Coronary artery (tissue), 2 donors: ENCODE results near the gene F2RL3.

Experiments used
- DNase-seq: peaks from one replicate; pipeline ENCODE4 v3.0.0-alpha.2; 2017; ENCODE audit warnings: low spot score
- H3K27ac ChIP-seq, 2 donors: fragments of 200-600 bp; sonication (generic); one replicate each; pipeline ENCODE4 v1.5.1; 2016 to 2019
- H3K4me3 ChIP-seq: fragments of 200-600 bp; sonication (generic); 2 replicates; pipeline ENCODE4 v1.5.1; 2016; ENCODE audit warnings: mild to moderate bottlenecking, moderate library complexity
- TF ChIP-seq, protein P1 (sequence below): fragments of 200-600 bp; sonication (generic); IDR thresholded peaks from one replicate; pipeline ENCODE4 v1.5.1; 2019; ENCODE audit warnings: antibody characterized with exemption

F2RL3 gene

GRCh38 chr19:16893686-16893989, 4.8 kb downstream of the F2RL3 start:
- TF ChIP-seq, protein P1, sequence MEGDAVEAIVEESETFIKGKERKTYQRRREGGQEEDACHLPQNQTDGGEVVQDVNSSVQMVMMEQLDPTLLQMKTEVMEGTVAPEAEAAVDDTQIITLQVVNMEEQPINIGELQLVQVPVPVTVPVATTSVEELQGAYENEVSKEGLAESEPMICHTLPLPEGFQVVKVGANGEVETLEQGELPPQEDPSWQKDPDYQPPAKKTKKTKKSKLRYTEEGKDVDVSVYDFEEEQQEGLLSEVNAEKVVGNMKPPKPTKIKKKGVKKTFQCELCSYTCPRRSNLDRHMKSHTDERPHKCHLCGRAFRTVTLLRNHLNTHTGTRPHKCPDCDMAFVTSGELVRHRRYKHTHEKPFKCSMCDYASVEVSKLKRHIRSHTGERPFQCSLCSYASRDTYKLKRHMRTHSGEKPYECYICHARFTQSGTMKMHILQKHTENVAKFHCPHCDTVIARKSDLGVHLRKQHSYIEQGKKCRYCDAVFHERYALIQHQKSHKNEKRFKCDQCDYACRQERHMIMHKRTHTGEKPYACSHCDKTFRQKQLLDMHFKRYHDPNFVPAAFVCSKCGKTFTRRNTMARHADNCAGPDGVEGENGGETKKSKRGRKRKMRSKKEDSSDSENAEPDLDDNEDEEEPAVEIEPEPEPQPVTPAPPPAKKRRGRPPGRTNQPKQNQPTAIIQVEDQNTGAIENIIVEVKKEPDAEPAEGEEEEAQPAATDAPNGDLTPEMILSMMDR = no peak
- no peak overlapping the region for H3K27ac ChIP-seq
- H3K4me3 ChIP-seq = no peak overlapping the region
- no peak for DNase-seq

DNA sequence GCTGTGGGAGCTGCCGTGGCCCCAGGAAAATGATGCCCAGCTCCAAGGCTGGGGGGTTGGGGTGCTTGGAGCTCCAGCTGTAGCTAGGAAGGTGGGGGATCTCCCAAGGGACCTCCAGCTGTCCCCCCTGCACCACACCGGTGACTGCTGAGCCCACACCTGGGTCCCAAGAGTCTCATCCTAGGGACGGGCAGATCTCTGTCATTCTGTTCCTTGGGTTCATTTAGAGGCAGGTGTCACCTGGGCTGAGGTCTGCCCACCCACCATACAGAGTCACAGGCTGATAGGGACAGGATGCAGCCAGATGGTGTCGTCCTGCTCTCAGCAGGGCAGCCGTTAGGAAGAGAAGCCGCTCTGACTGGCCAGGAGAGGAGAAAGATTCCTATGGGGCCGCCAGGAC, 5.3 kb downstream of the F2RL3 start:
- TF ChIP-seq, protein P1 = no peak
- no peak for DNase-seq
- Histone ChIP-seq H3K4me3 (no peak overlapping the region), H3K27ac (no peak overlapping the region)

DNA sequence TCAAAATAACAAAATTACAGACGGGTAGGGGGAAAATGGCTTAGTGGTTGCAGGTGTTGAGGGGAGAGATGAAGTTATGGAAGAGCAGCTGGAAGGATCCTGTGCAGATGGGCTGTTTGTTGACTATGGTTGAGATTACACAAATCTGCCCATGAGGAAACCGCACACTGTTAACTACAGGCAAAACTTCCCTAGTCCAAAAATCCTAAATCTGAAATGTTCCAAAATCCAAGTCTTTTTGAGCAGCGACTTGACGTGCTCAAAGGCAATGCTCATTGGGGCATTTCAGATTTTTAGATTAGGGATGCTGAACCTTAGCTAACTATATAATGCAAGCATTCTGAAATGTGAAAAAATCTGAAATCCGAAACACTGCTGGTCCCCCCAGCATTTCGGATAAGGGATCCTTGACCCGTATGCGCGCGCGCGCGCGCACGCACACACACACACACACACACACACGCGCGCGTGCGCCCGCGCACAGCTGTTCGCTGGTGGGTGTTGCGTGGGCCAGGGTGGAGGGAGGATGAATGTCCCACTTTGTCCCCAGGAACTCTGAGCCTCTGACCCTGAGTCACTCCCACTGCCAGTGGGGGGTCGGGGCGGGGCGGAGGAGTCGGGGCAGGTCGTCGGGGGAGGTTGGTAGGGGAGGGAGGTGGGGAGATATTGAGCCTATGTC, 6.8 kb downstream of the F2RL3 start:
- TF ChIP-seq, protein P1 = no peak
- DNase-seq = no peak
- peak overlapping the region; percentile 76 for H3K4me3 ChIP-seq
- H3K27ac ChIP-seq = no peak overlapping the region

DNA sequence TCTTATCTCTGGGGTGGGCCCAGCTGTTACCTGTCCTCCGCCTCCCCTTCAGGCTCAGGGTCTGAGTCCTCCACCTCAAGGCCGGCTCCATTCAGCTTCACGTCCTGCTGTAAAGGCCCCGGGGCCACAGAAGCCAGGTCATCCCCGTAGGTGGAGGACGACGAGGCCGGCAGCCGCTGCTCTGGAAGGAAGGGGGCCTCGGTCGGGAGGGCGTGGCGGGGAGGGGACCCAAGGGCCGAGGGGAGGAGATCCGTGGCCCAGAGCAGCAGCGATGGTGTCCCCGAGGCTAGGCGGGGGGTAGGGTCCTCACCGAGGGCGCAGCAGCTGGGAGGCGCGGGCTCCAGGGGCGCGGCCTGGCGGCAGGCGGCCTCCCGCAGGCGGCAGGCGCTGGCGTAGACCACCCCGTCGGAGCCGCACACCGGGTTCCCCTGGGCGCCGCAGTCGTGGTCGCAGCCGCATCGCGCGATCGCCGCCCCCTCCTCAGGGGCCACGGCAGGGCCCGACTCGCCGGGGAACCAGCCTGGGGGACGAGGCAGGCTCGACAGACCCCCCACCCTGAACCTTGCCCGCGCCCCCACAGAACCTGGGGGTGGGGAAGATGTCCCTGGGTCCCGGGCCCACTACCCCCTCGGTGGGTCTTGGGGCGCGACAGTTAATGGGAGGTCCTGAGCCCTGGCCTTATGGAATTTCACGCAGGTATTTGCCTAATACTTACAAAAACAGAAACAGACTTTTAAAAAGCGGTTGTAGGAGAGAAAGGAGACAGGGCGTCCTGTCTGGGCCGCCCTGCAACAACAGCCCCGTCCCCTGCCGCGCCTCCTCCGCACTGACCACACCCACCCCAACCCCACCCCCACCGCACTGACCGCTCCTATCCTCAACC, 7.6 kb downstream of the F2RL3 start:
- TF ChIP-seq, protein P1 = no peak
- DNase-seq = no peak
- Histone ChIP-seq H3K27ac (peak overlapping the region in 1 of 2 donors; percentile 64), H3K4me3 (peak overlapping the region; percentile 76)

- Histone ChIP-seq H3K4me3 (peak overlapping the region; percentile 76), H3K27ac (peak overlapping the region; percentile 51 to 82)
- TF ChIP-seq, protein P1 = no peak
- DNase-seq = peak; percentile 92
These were observed 8.4 kb downstream of the F2RL3 start for GRCh38 chr19:16897029-16897855.

GRCh38 chr19:16897856-16898161, 9.0 kb downstream of the F2RL3 start:
- Histone ChIP-seq H3K27ac (peak overlapping the region; percentile 51 to 82), H3K4me3 (peak overlapping the region; percentile 76)
- TF ChIP-seq, protein P1 = no peak
- no peak for DNase-seq
